Measurements from ENCODE around the gene CCNK.

Gene CCNK

DNA sequence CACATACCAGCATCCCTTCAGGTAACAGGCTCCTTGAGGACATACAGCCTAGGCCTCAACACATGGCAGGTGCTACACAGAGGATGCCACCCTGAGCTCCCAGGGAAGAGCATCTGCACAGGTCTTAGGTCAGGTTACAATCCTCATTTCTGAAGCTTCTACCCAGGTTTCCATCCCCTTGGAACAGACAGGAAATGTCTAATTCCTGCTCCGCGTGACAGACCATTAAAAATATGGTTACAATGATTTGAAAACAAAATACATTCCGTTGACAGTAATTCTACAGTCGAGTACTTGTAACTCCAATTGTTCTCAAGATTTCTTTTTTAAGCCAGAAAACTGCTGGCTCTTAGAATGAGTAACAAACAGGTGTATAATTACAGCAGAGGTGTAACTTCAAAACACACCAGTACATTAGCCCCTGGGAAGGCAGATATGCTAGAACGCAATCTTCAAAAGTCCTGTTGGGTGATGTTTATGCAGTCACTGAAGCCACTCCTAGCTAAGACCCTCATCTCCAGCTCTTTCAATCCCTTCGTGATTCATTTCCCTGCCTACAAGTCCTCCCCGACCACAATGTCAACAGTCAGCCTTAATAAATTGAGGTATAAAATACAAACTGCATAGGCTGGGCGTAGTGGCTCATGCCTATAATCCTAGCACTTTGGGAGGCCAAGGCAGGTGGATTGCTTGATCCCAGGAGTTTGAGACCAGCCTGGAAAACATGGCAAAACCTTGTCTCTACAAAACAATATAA lies 12.2 kb upstream of the CCNK start:
- DNase-seq (ENCODE audit: low spot score): no peak
- no peak for TF ChIP-seq CTCF (IDR thresholded peaks at IDR 0.05; ENCODE audit: extremely low read depth, insufficient read depth, missing control alignments)
- in situ Hi-C loops (cut with MboI; ENCODE audit: low pct_unique_long_range_greater_than_20kb, low sequenced_read_pairs, unreplicated experiment): no loop called here

DNA sequence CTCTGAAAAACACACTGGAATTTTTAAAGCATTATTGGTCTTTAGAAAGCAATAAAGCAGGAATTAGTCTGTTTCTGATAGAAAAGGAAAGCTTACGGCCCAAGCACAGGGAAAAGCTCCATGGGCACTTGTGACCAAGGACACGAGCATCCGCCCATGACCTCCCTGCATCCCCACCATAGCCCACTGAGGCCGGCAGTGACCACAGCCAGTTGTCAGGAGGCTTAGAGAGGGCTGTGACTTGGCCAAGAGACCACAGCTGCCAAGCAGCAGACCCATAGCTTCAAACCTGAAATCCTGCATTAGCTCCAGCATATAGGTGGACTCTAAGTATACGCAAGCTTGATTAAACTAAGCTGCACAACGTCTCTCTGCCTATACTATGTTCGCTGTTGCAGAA lies 9.5 kb upstream of the CCNK start:
- no peak for DNase-seq (ENCODE audit: low spot score)
- in situ Hi-C loops (cut with MboI; ENCODE audit: low pct_unique_long_range_greater_than_20kb, low sequenced_read_pairs, unreplicated experiment): no loop called here
- no peak for TF ChIP-seq CTCF (IDR thresholded peaks at IDR 0.05; ENCODE audit: extremely low read depth, insufficient read depth, missing control alignments)

DNA sequence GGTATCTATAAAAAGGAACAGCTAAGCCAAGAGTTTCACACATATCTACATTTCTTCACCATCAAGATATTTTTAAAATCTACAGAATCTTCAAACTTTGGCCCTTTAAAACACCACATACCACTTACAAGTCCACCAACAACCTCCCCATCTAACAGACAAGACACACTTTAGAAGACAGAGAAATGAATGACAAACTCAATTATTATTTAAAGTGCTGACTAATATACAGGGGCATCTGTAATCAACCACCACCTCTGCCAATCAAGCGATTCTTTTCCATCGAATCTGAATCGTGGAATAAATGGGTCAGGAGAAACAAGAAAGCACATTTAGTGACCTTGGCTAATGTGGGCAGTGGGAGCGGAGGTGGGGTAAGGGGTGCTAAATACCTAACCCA lies 8.3 kb upstream of the CCNK start:
- in situ Hi-C loops (cut with MboI; ENCODE audit: low pct_unique_long_range_greater_than_20kb, low sequenced_read_pairs, unreplicated experiment): no loop called here
- no peak for DNase-seq (ENCODE audit: low spot score)
- no peak for TF ChIP-seq CTCF (IDR thresholded peaks at IDR 0.05; ENCODE audit: extremely low read depth, insufficient read depth, missing control alignments)

GRCh38 chr14:99473458-99473857 lies 7.8 kb upstream of the CCNK start:
- in situ Hi-C loops (cut with MboI; ENCODE audit: low pct_unique_long_range_greater_than_20kb, low sequenced_read_pairs, unreplicated experiment): no loop called here
- no peak for DNase-seq (ENCODE audit: low spot score)
- TF ChIP-seq CTCF (IDR thresholded peaks at IDR 0.05; ENCODE audit: extremely low read depth, insufficient read depth, missing control alignments): no peak

DNA sequence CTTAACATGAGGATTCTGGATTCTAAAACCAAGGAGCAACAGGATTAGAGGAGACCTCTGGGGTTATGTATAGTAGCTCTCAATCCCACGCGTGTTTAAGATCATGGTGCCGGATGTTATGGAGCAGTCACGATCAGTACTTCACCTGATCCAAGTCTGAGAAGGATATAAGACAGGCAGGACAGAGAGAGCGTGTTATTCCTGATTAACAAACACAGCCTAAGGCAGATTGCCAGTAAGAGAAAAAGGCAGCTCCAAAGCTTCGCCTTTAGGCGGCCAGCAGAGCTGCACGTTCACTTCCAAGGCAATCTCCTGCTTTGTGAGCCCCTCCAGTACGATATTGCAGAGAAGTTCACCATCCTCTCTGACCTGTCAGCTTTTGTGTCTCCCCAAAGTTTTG lies 6.0 kb upstream of the CCNK start:
- in situ Hi-C loops (cut with MboI; ENCODE audit: low pct_unique_long_range_greater_than_20kb, low sequenced_read_pairs, unreplicated experiment): no loop called here
- no peak for DNase-seq (ENCODE audit: low spot score)
- TF ChIP-seq CTCF (IDR thresholded peaks at IDR 0.05; ENCODE audit: extremely low read depth, insufficient read depth, missing control alignments): no peak

- DNase-seq (ENCODE audit: low spot score): no peak
- in situ Hi-C loops (cut with MboI; ENCODE audit: low pct_unique_long_range_greater_than_20kb, low sequenced_read_pairs, unreplicated experiment): no loop called here
- TF ChIP-seq CTCF (IDR thresholded peaks at IDR 0.05; ENCODE audit: extremely low read depth, insufficient read depth, missing control alignments): no peak
Observed at GRCh38 chr14:99475660-99476059, 5.5 kb upstream of the CCNK start.

Measured in GM13977 (cell line).